Peyer's patch (tissue), 4 donors: ENCODE results near the gene ADAMTS2.

Source experiments
- CTCF ChIP-seq, 6 experiments: fragments of 450-650 bp in 4 of 6; fragments of 200-600 bp in 2 of 6; sonication (generic) in 1 of 6; IDR thresholded peaks; one replicate each; pipeline ENCODE4 v1.5.1; 2017 to 2019; ENCODE audit warnings: antibody characterized with exemption in 6 of 6, mild to moderate bottlenecking in 3 of 6, moderate library complexity in 1 of 6
- POLR2A ChIP-seq, 2 donors: fragments of 450-650 bp; IDR thresholded peaks; one replicate each; pipeline ENCODE4 v1.5.1; 2017; ENCODE audit warnings: antibody characterized with exemption in 2 of 2, mild to moderate bottlenecking in 2 of 2, moderate library complexity in 2 of 2

GRCh38 chr5:179281694-179282093, 63.6 kb downstream of the ADAMTS2 start:
- TF ChIP-seq CTCF (IDR thresholded peaks at IDR 0.05) (no peak), POLR2A (IDR thresholded peaks at IDR 0.05) (no peak)
